ENCODE measurements around the gene LRRC52.

DNA sequence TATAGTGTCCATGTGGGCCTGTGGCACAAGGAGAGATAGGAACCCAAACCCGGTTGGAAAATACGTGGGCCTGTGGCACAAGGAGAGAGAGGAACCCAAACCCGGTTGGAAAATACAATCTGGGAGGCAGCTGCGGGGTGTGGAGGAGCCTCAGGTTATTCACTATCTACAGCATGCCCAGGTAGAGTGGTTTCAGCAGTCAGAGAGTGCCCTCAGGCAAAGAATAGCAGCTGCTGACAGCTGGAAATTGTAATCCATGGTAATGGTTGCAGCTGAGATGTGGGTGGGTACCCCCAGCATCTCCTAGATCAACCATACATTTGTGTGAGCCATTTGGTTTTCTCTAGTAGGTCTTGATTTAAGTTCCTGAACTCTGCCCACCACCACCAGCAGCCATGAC is 61.4 kb downstream of the LRRC52 start:
- TF ChIP-seq, protein P1, sequence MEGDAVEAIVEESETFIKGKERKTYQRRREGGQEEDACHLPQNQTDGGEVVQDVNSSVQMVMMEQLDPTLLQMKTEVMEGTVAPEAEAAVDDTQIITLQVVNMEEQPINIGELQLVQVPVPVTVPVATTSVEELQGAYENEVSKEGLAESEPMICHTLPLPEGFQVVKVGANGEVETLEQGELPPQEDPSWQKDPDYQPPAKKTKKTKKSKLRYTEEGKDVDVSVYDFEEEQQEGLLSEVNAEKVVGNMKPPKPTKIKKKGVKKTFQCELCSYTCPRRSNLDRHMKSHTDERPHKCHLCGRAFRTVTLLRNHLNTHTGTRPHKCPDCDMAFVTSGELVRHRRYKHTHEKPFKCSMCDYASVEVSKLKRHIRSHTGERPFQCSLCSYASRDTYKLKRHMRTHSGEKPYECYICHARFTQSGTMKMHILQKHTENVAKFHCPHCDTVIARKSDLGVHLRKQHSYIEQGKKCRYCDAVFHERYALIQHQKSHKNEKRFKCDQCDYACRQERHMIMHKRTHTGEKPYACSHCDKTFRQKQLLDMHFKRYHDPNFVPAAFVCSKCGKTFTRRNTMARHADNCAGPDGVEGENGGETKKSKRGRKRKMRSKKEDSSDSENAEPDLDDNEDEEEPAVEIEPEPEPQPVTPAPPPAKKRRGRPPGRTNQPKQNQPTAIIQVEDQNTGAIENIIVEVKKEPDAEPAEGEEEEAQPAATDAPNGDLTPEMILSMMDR (IDR thresholded peaks at IDR 0.05), result no peak
- no peak for TF ChIP-seq POLR2A (IDR thresholded peaks at IDR 0.05)
